Effector CD4-positive, alpha-beta T cell (primary cell): ENCODE data around the gene CORO1C.
"Not testable (repeated sequence)": the region's sequence is repeated elsewhere in the genome, so short reads cannot be mapped to it uniquely, and the experiment has no call there.

Source experiments
- DNase-seq: peaks from one replicate; pipeline ENCODE4 v3.0.0-alpha.2; 2020
- total RNA-seq: gene quantifications from one replicate; lab custom pipeline; 2026; lab: John Stamatoyannopoulos, UW

CORO1C gene
- 7.3 reads per million, percentile 26 among the genes with 10 or more reads in this experiment for total RNA-seq

GRCh38 chr12:108731105-108731865 is at the start of gene CORO1C:
CORO1C (minus strand) TSS chr12:108731518; CDS start chr12:108701318, 30,200 bp downstream.
- DNase-seq, result peak; percentile 89

GRCh38 chr12:108779998-108780688 is 48.8 kb upstream of the CORO1C start:
- no peak for DNase-seq

- no peak for DNase-seq
Measured at GRCh38 chr12:108778053-108778452, 46.7 kb upstream of the CORO1C start.

- DNase-seq, result no peak
Measured at GRCh38 chr12:108777156-108777555, 45.8 kb upstream of the CORO1C start.

GRCh38 chr12:108773798-108774788 is 42.8 kb upstream of the CORO1C start:
- no peak for DNase-seq

- no peak for DNase-seq
Measured at GRCh38 chr12:108772891-108773797, 41.8 kb upstream of the CORO1C start.

GRCh38 chr12:108772247-108772646 is 40.9 kb upstream of the CORO1C start:
- no peak for DNase-seq

GRCh38 chr12:108771835-108772234 is 40.5 kb upstream of the CORO1C start:
- DNase-seq, result not testable (repeated sequence)

GRCh38 chr12:108770963-108771362 is 39.6 kb upstream of the CORO1C start:
- no peak for DNase-seq

GRCh38 chr12:108770269-108770829 is 39.0 kb upstream of the CORO1C start:
- DNase-seq, result no peak

GRCh38 chr12:108768591-108769500 is 37.5 kb upstream of the CORO1C start:
- DNase-seq, result no peak

- no peak for DNase-seq
Measured at GRCh38 chr12:108766294-108766693, 35.0 kb upstream of the CORO1C start.

- no peak for DNase-seq
Measured at GRCh38 chr12:108765289-108765764, 34.0 kb upstream of the CORO1C start.

GRCh38 chr12:108764540-108765288 is 33.4 kb upstream of the CORO1C start:
- DNase-seq, result no peak

GRCh38 chr12:108761226-108761625 is 29.9 kb upstream of the CORO1C start:
- no peak for DNase-seq

- DNase-seq, result no peak
Measured at GRCh38 chr12:108759924-108760323, 28.6 kb upstream of the CORO1C start.

GRCh38 chr12:108757856-108758255 is 26.5 kb upstream of the CORO1C start:
- DNase-seq, result no peak

GRCh38 chr12:108756421-108756820 is 25.1 kb upstream of the CORO1C start:
- DNase-seq, result no peak

- no peak for DNase-seq
Measured at GRCh38 chr12:108755481-108755880, 24.2 kb upstream of the CORO1C start.
